Osteoblast (primary cell): ENCODE measurements around the gene GRHPR. TPM values are rescaled to one million over a fixed set of nuclear protein-coding genes. Genes with fewer than 3 reads are reported as not detected.

Experiments used
- DNase-seq: peaks from one replicate; pipeline ENCODE4 v3.0.0; 2011; ENCODE audit warnings: low spot score, mixed read lengths; ENCODE audit not compliant: insufficient read length; ENCODE audit errors: missing footprints
- H2AFZ ChIP-seq: 2 replicates; pipeline ENCODE4 v1.6.0; 2011; ENCODE audit warnings: mild to moderate bottlenecking, low read length
- H3K27ac ChIP-seq: 2 replicates; pipeline ENCODE4 v1.5.1; 2011; ENCODE audit warnings: mild to moderate bottlenecking, low read depth, low read length, moderate library complexity
- H3K27me3 ChIP-seq: 2 replicates; pipeline ENCODE4 v1.6.0; 2012; ENCODE audit warnings: mild to moderate bottlenecking, control low read depth, inconsistent platforms, low read length, moderate library complexity; ENCODE audit not compliant: insufficient read depth
- H3K36me3 ChIP-seq: 2 replicates; pipeline ENCODE4 v1.5.1; 2011; ENCODE audit warnings: mild to moderate bottlenecking, low read length, control low read depth, moderate library complexity; ENCODE audit not compliant: insufficient read depth
- H3K4me1 ChIP-seq: 2 replicates; pipeline ENCODE4 v1.5.1; 2011; ENCODE audit warnings: mild to moderate bottlenecking, low read length, control low read depth, moderate library complexity; ENCODE audit not compliant: insufficient read depth
- H3K4me2 ChIP-seq: 2 replicates; pipeline ENCODE4 v1.6.0; 2011; ENCODE audit warnings: mild to moderate bottlenecking, low read length; ENCODE audit not compliant: insufficient read depth
- H3K4me3 ChIP-seq: fragments of 200-600 bp; sonication (generic); 3 replicates; pipeline ENCODE4 v1.5.1; 2012; ENCODE audit warnings: mild to moderate bottlenecking, low read length, inconsistent platforms; ENCODE audit not compliant: insufficient read depth
- H3K79me2 ChIP-seq: 2 replicates; pipeline ENCODE4 v1.6.0; 2012; ENCODE audit warnings: mild to moderate bottlenecking, low read length, control low read depth, inconsistent platforms; ENCODE audit not compliant: insufficient read depth
- H3K9me3 ChIP-seq: 2 replicates; pipeline ENCODE4 v1.5.1; 2011; ENCODE audit warnings: low read depth, low read length, control low read depth
- H4K20me1 ChIP-seq: 2 replicates; pipeline ENCODE4 v1.6.0; 2012; ENCODE audit warnings: mild to moderate bottlenecking, low read length, control low read depth; ENCODE audit not compliant: insufficient read depth
- CTCF ChIP-seq: IDR thresholded peaks from 2 replicates; pipeline ENCODE4 v1.5.1; 2011; ENCODE audit warnings: mild to moderate bottlenecking, low read depth, low read length, moderate library complexity; ENCODE audit errors: extremely low read depth
- total RNA-seq: library from RNA; depleted of rRNA; stranded (reverse); fragments of >200 nt; gene quantifications from 2 replicates; pipeline ENCODE4 v1.2.3, GENCODE V29; 2012

The GRHPR gene
- total RNA-seq, 1 donor, result 165 TPM

- H3K27me3 ChIP-seq, result no peaks in the 10 kb centered on the region
- no peak overlapping the region for H3K27ac ChIP-seq
- no peak for TF ChIP-seq CTCF
- H3K4me3 ChIP-seq, result no peak overlapping the region
- peaks cover 88% of the 10 kb centered on the region for H3K36me3 ChIP-seq
- H3K4me2 ChIP-seq, result no peak overlapping the region
- H3K9me3 ChIP-seq, result no peaks in the 10 kb centered on the region
- H2AFZ ChIP-seq, result no peak overlapping the region
- DNase-seq, result no peak
- H3K79me2 ChIP-seq, result peaks cover 58% of the 10 kb centered on the region
- H3K4me1 ChIP-seq, result no peaks in the 10 kb centered on the region
- H4K20me1 ChIP-seq, result peaks cover 16% of the 10 kb centered on the region
These were observed 15.1 kb downstream of the GRHPR start for GRCh38 chr9:37437621-37438020.

GRCh38 chr9:37438359-37438758 lies 15.9 kb downstream of the GRHPR start:
- Histone ChIP-seq H3K4me2 (no peak overlapping the region), H3K36me3 (peaks cover 85% of the 10 kb centered on the region), H3K27ac (no peak overlapping the region), H3K79me2 (peaks cover 61% of the 10 kb centered on the region), H3K4me3 (no peak overlapping the region), H2AFZ (no peak overlapping the region), H3K4me1 (no peaks in the 10 kb centered on the region), H4K20me1 (peaks cover 18% of the 10 kb centered on the region), H3K9me3 (no peaks in the 10 kb centered on the region), H3K27me3 (no peaks in the 10 kb centered on the region)
- no peak for TF ChIP-seq CTCF
- DNase-seq, result no peak

GRCh38 chr9:37441776-37442370 lies 19.4 kb downstream of the GRHPR start:
- no peak overlapping the region for H2AFZ ChIP-seq
- no peaks in the 10 kb centered on the region for H3K4me1 ChIP-seq
- peaks cover 75% of the 10 kb centered on the region for H3K79me2 ChIP-seq
- H3K4me2 ChIP-seq, result no peak overlapping the region
- H3K27ac ChIP-seq, result no peak overlapping the region
- H3K27me3 ChIP-seq, result no peaks in the 10 kb centered on the region
- no peak for DNase-seq
- no peak overlapping the region for H3K4me3 ChIP-seq
- H3K36me3 ChIP-seq, result peaks cover 56% of the 10 kb centered on the region
- H4K20me1 ChIP-seq, result peaks cover 22% of the 10 kb centered on the region
- H3K9me3 ChIP-seq, result no peaks in the 10 kb centered on the region
- TF ChIP-seq CTCF, result no peak

- Histone ChIP-seq H3K9me3 (no peaks in the 10 kb centered on the region), H3K27ac (no peak overlapping the region), H3K4me1 (no peaks in the 10 kb centered on the region), H3K4me2 (no peak overlapping the region), H3K79me2 (peaks cover 79% of the 10 kb centered on the region), H2AFZ (no peak overlapping the region), H3K27me3 (no peaks in the 10 kb centered on the region), H3K36me3 (peaks cover 49% of the 10 kb centered on the region), H4K20me1 (peaks cover 22% of the 10 kb centered on the region), H3K4me3 (no peak overlapping the region)
- DNase-seq, result no peak
- TF ChIP-seq CTCF, result no peak
These were observed 20.1 kb downstream of the GRHPR start for GRCh38 chr9:37442556-37442955.
